Prostate gland (tissue), 2 donors: ENCODE data around the gene QPCT.

Experiments used
- POLR2AphosphoS5 ChIP-seq: sonication (generic); formaldehyde crosslinking; IDR thresholded peaks from one replicate; pipeline ENCODE4 v1.6.1; 2017; ENCODE audit warnings: antibody characterized with exemption
- TF ChIP-seq, protein P1 (sequence below), 4 experiments: fragments of 200-600 bp in 2 of 4; fragments of 450-650 bp in 2 of 4; sonication (generic) in 2 of 4; IDR thresholded peaks; 1 replicate in 3 of 4; 2 replicates in 1 of 4; pipeline ENCODE4 v1.5.1; 2016 to 2019; ENCODE audit warnings: antibody characterized with exemption in 4 of 4, mild to moderate bottlenecking in 2 of 4, moderate library complexity in 2 of 4

DNA sequence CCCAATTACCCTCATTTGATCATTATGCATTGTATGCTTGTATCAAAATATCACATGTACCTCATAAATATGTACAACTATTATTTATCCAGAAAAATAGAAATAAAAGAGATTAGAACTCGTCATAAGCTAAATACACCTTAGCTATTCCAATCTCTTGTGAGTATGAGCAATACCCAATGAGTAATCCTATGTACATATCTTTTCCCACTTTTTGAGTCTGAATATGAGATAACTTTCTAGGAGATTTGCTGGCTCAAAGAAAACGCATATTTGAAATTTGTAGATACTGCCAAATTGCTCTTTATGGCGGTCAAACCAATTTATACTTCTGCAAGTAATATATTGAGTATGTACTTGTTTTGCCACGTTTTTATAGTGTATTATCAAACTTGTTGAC, 43.9 kb upstream of the QPCT start:
- TF ChIP-seq, protein P1, sequence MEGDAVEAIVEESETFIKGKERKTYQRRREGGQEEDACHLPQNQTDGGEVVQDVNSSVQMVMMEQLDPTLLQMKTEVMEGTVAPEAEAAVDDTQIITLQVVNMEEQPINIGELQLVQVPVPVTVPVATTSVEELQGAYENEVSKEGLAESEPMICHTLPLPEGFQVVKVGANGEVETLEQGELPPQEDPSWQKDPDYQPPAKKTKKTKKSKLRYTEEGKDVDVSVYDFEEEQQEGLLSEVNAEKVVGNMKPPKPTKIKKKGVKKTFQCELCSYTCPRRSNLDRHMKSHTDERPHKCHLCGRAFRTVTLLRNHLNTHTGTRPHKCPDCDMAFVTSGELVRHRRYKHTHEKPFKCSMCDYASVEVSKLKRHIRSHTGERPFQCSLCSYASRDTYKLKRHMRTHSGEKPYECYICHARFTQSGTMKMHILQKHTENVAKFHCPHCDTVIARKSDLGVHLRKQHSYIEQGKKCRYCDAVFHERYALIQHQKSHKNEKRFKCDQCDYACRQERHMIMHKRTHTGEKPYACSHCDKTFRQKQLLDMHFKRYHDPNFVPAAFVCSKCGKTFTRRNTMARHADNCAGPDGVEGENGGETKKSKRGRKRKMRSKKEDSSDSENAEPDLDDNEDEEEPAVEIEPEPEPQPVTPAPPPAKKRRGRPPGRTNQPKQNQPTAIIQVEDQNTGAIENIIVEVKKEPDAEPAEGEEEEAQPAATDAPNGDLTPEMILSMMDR (IDR thresholded peaks at IDR 0.05) = no peak
- TF ChIP-seq POLR2AphosphoS5 = no peak
